Measurements from ENCODE around the gene KYNU. TPM values are rescaled to one million over a fixed set of nuclear protein-coding genes. Genes with fewer than 3 reads are reported as not detected.

The KYNU gene
- total RNA-seq, 1 donor from 2014 or later = 2.7 TPM

DNA sequence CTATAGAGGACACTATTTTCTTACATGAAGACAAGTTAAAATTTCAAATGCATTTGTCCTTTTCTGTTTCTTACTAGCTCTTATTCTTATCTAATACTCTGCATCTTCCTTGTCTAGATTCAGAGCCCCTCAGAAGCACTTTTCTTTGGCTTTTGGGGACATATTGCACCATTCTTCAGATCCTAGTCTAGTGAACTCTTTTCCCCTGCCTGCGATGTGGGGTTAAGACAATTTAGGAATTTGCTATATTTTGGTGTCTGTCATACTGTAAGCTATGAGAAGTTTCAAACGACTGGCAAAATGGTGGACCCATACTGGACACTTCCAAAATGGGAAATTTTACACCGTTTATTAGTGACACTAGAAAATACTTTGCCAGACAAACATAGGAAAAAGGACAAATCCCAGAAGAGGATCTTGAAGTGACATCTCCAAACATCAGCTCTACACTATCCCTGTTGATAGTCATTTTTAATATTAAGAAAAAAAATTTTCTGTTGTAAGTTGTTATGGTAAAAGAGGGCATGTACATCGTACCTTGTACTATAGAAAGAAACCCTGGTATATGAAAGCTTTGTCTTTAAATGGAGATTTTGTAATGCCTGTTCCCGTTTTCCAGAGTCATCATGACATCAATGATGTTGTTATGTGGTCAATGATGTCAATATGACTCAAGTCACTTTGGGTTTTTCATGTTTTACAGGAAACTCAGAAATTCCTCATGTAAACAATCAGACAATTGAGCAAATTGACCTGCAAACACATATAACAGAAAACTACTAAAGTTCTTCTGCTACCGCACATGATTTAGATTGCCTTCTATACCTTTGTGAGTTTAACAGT is 4.4 kb upstream of the KYNU start:
- peak; percentile 52 for DNase-seq (ENCODE audit: low read depth)
- no peaks in the 10 kb centered on the region for H3K27me3 ChIP-seq (ENCODE audit: control insufficient read depth, insufficient read depth, low read length)
- no peaks in the 10 kb centered on the region for H3K36me3 ChIP-seq (ENCODE audit: control insufficient read depth, insufficient read depth, low read length)
- H3K4me3 ChIP-seq (ENCODE audit: low read depth, low read length) = no peak overlapping the region
- TF ChIP-seq, protein P1, sequence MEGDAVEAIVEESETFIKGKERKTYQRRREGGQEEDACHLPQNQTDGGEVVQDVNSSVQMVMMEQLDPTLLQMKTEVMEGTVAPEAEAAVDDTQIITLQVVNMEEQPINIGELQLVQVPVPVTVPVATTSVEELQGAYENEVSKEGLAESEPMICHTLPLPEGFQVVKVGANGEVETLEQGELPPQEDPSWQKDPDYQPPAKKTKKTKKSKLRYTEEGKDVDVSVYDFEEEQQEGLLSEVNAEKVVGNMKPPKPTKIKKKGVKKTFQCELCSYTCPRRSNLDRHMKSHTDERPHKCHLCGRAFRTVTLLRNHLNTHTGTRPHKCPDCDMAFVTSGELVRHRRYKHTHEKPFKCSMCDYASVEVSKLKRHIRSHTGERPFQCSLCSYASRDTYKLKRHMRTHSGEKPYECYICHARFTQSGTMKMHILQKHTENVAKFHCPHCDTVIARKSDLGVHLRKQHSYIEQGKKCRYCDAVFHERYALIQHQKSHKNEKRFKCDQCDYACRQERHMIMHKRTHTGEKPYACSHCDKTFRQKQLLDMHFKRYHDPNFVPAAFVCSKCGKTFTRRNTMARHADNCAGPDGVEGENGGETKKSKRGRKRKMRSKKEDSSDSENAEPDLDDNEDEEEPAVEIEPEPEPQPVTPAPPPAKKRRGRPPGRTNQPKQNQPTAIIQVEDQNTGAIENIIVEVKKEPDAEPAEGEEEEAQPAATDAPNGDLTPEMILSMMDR (IDR thresholded peaks at IDR 0.05; ENCODE audit: insufficient read depth, low read length, poor library complexity, severe bottlenecking) = no peak

DNA sequence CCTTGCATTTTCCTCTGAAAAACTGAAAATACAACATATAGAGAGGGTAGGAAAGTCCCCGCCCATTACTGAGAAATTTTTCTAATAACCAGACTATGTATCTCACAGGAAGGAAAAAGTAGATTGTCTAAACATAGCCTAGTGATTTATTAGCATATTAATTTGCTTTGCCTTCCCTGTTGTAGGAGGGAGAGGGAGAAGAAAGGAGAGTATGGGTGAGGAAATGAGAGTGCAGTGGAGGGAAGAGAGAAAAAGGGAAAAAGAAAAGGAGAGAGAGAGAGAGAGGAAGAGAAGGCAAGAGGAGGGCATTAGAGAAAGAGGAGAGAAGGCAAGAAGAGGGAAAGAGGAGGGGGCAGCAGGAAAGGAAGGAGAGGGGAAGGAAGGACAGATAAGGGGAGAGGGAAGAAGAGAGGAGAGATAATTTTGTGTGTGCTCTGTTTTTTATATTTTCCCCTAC is 3.6 kb upstream of the KYNU start:
- Histone ChIP-seq H3K36me3 (ENCODE audit: control insufficient read depth, insufficient read depth, low read length) (no peaks in the 10 kb centered on the region), H3K27me3 (ENCODE audit: control insufficient read depth, insufficient read depth, low read length) (no peaks in the 10 kb centered on the region), H3K4me3 (ENCODE audit: low read depth, low read length) (no peak overlapping the region)
- TF ChIP-seq, protein P1 (IDR thresholded peaks at IDR 0.05; ENCODE audit: insufficient read depth, low read length, poor library complexity, severe bottlenecking) = no peak
- DNase-seq (ENCODE audit: low read depth) = no peak

DNA sequence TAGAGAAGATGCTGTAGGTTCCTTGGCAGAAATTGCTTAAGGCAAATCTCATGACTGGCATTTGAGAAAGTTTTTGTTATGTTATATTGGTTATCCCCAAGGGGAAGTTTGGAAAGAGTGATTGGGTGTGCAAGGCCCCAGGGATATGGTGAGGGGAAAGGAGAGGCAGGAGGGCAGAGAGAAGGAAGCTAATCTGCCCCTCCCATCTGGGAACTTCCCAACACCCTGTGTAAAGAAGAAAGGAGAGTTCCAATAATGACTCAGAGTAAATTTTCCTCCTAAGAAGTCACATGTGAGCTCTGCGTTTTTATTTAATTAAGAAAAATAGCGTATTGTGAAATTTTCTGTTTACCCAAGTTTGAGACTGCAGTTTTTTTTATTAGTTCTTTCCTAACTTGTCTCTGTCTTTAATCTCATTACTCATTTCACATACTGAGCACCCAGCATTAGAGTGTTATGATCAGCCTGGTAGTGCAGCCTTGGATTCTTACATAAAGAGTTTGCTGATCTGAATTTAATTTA is 3.1 kb upstream of the KYNU start:
- no peaks in the 10 kb centered on the region for H3K36me3 ChIP-seq (ENCODE audit: control insufficient read depth, insufficient read depth, low read length)
- DNase-seq (ENCODE audit: low read depth) = peak; percentile 62
- H3K4me3 ChIP-seq (ENCODE audit: low read depth, low read length) = no peak overlapping the region
- TF ChIP-seq, protein P1 (IDR thresholded peaks at IDR 0.05; ENCODE audit: insufficient read depth, low read length, poor library complexity, severe bottlenecking) = no peak
- H3K27me3 ChIP-seq (ENCODE audit: control insufficient read depth, insufficient read depth, low read length) = no peaks in the 10 kb centered on the region

DNA sequence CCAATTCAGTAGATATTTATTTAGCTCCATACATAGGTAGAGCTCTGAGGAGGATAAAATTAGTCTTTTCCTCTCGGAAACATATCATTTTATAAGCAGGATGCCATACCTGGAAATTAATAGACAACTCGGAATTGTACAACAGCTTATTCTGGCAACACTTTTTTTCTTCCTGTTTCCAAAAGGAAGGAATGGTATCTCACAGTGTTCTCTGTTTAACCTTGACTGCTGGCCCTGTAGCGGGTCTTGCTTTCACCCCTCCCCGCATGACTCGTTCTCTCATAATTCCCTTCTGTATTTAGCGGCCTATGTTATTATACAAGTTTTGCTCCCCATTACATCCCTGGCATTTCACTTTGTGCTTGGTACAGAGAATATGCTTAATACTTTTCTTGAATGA is 2.5 kb upstream of the KYNU start:
- DNase-seq (ENCODE audit: low read depth) = no peak
- no peaks in the 10 kb centered on the region for H3K27me3 ChIP-seq (ENCODE audit: control insufficient read depth, insufficient read depth, low read length)
- H3K4me3 ChIP-seq (ENCODE audit: low read depth, low read length) = no peak overlapping the region
- TF ChIP-seq, protein P1 (IDR thresholded peaks at IDR 0.05; ENCODE audit: insufficient read depth, low read length, poor library complexity, severe bottlenecking) = no peak
- H3K36me3 ChIP-seq (ENCODE audit: control insufficient read depth, insufficient read depth, low read length) = no peaks in the 10 kb centered on the region

DNA sequence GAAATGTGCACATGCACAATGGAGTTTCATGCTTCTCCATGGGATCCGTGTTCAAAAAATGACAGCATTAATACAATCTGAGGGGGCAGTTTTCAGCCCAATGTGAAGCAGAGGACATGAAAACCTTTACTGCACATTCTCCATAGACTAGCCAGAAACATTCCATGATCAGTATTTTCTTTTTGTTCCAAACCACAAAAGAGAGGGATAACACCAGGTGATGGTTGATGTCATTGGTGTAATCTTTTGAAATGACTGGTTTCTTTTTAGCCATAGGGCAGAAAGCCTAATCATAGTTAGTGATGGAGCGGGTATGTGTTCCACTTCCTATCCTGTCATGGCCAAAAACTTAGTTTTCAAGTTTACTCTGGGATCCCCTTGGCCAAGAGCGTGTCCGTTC is 1.8 kb upstream of the KYNU start:
- Histone ChIP-seq H3K27me3 (ENCODE audit: control insufficient read depth, insufficient read depth, low read length) (no peaks in the 10 kb centered on the region), H3K36me3 (ENCODE audit: control insufficient read depth, insufficient read depth, low read length) (no peaks in the 10 kb centered on the region), H3K4me3 (ENCODE audit: low read depth, low read length) (no peak overlapping the region)
- DNase-seq (ENCODE audit: low read depth) = no peak
- TF ChIP-seq, protein P1 (IDR thresholded peaks at IDR 0.05; ENCODE audit: insufficient read depth, low read length, poor library complexity, severe bottlenecking) = no peak

Data from kidney epithelial cell (primary cell).